Measurements from ENCODE around the gene INKA1. TPM values are rescaled to one million over a fixed set of nuclear protein-coding genes. Genes with fewer than 3 reads are reported as not detected.
"Not testable (repeated sequence)": the region's sequence is repeated elsewhere in the genome, so short reads cannot be mapped to it uniquely, and the experiment has no call there.

Gene INKA1
- total RNA-seq, 1 experiment from 2014 or later: 1.4 TPM

DNA sequence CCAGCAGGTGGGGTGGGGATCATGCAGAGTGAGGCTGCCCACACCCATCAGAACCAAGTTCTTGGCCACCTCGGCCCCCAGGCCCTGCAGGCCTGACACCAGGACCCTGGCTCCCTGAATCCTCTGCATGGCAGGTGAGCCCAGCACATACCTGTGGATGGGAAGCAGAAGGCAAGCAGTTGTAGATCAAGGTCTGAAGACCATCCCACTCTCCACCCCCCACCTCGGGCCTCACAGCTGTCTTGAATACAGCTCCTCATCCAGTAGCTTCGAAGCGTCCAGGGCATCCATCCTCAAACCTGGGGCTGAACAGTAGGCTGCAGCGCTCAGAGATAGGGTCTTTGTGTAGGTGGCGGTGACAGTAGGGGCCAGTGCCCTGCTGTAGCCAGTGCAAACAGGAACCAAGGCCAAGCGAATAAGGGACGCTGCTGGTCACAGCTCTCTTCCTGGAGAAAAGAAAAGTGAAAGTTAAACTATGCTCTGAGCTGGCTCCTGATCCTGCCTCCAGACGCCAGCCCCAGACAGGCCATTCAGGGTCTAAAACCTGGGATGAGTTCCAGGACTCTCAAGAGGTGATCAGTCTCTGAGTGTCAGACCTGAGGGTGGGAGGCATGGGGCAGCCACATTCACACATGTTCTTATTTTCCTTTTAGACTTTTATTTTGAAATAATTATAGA is 10.6 kb downstream of the INKA1 start, which contains the start of gene UBA7:
TSS of gene UBA7 (minus strand) at position 457 of the 678 bp plus-strand sequence. CDS start at position 291, 166 bp downstream.
- Histone ChIP-seq H4K5ac (ENCODE audit: insufficient read length, low read depth, low read length) (no peak within 1 kb of the TSS), H3K9me3 (ENCODE audit: control insufficient read depth, low read depth, low read length) (no peaks in the 10 kb centered on the region), H3K4me1 (ENCODE audit: insufficient read depth, low read length) (no peaks in the 10 kb centered on the region), H4K91ac (ENCODE audit: insufficient read length, low read depth, low read length) (no peak within 1 kb of the TSS), H2BK5ac (ENCODE audit: insufficient read length, low read length) (no peak within 1 kb of the TSS), H3K23ac (ENCODE audit: insufficient read length, low read depth, low read length) (no peak within 1 kb of the TSS), H3T11ph (ENCODE audit: low read length) (no peak within 1 kb of the TSS), H3K56ac (ENCODE audit: insufficient read length, low read depth, low read length) (no peak within 1 kb of the TSS), H3K79me1 (ENCODE audit: insufficient read depth, low read depth, low read length, poor library complexity, severe bottlenecking) (no peaks in the 10 kb centered on the region), H3K79me2 (ENCODE audit: insufficient read depth, low read length) (no peaks in the 10 kb centered on the region), H2BK15ac (ENCODE audit: low read depth, low read length) (no peak within 1 kb of the TSS), H3K14ac (ENCODE audit: insufficient read depth, low read length) (no peak within 1 kb of the TSS), H3K9ac (ENCODE audit: extremely low read depth, insufficient read length, low read length) (no peak within 1 kb of the TSS), H2AFZ (ENCODE audit: low read length) (no peak within 1 kb of the TSS), H3K4ac (ENCODE audit: low read depth, low read length) (no peak within 1 kb of the TSS), H2BK20ac (ENCODE audit: low read depth, low read length, poor library complexity, severe bottlenecking) (no peak within 1 kb of the TSS), H4K8ac (replicated peaks; ENCODE audit: insufficient read length, low read depth, low read length) (no peak within 1 kb of the TSS), H3K27ac (ENCODE audit: insufficient read length, low read depth, low read length) (no peak within 1 kb of the TSS), H2BK12ac (ENCODE audit: insufficient read length, low read depth, low read length) (no peak within 1 kb of the TSS), H3K27me3 (ENCODE audit: insufficient read depth, low read length) (no peaks in the 10 kb centered on the region), H2AK5ac (ENCODE audit: insufficient read length, low read length) (no peak within 1 kb of the TSS), H3K4me2 (ENCODE audit: insufficient read depth, insufficient read length, low read length) (no peak within 1 kb of the TSS), H2BK120ac (ENCODE audit: low read depth, low read length, poor library complexity, severe bottlenecking) (no peak within 1 kb of the TSS), H4K20me1 (ENCODE audit: control insufficient read depth, insufficient read depth, insufficient read length) (no peaks in the 10 kb centered on the region), H3K18ac (ENCODE audit: insufficient read length, low read depth, low read length) (no peak within 1 kb of the TSS), H3K23me2 (ENCODE audit: insufficient read length, low read depth, low read length, poor library complexity, severe bottlenecking) (no peaks in the 10 kb centered on the region)
- no CpG with 5 or more reads among the region's 9 CpGs for WGBS (ENCODE audit: extremely low coverage, insufficient read length, low lambda C conversion rate)
- Mint-ChIP-seq H3K9me3 (no peaks in the 10 kb centered on the region), H3K27ac (no peak within 1 kb of the TSS; a peak in 1 of 7 replicates), H3K4me1 (no peaks in the 10 kb centered on the region), H3K27me3 (ENCODE audit: low read depth) (no peaks in the 10 kb centered on the region), H3K36me3 (ENCODE audit: insufficient read depth in 1 of 3, low read depth in 3 of 3) (no peaks in the 10 kb centered on the region), H3K4me3 (no peak within 1 kb of the TSS)
- no peak for DNase-seq
- TF ChIP-seq, protein P1, sequence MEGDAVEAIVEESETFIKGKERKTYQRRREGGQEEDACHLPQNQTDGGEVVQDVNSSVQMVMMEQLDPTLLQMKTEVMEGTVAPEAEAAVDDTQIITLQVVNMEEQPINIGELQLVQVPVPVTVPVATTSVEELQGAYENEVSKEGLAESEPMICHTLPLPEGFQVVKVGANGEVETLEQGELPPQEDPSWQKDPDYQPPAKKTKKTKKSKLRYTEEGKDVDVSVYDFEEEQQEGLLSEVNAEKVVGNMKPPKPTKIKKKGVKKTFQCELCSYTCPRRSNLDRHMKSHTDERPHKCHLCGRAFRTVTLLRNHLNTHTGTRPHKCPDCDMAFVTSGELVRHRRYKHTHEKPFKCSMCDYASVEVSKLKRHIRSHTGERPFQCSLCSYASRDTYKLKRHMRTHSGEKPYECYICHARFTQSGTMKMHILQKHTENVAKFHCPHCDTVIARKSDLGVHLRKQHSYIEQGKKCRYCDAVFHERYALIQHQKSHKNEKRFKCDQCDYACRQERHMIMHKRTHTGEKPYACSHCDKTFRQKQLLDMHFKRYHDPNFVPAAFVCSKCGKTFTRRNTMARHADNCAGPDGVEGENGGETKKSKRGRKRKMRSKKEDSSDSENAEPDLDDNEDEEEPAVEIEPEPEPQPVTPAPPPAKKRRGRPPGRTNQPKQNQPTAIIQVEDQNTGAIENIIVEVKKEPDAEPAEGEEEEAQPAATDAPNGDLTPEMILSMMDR (conservative IDR thresholded peaks at IDR 0.05): no peak

DNA sequence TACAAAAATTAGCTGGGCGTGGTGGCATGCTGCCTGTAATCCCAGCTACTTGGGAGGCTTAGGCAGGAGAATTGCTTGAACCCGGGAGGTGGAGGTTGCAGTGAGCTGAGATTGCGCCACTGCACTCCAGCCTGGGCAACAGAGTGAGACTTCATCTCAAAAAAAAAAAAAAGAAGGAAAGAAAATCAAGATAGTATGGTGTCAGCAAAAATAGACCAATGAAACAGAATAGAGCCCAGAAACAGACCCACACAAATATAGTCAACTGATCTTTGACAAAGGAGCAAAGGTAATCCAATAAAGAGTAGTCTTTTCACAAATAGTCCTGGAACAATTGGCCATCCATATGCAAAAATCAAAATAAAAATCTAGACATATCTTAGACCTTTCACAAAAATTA is 20.1 kb downstream of the INKA1 start:
- H3K4me2 ChIP-seq (ENCODE audit: insufficient read depth, insufficient read length, low read length); H4K5ac ChIP-seq (ENCODE audit: insufficient read length, low read depth, low read length); H3K23ac ChIP-seq (ENCODE audit: insufficient read length, low read depth, low read length); H3K4ac ChIP-seq (ENCODE audit: low read depth, low read length); H4K91ac ChIP-seq (ENCODE audit: insufficient read length, low read depth, low read length); H3K4me3 Mint-ChIP-seq; H3K27me3 Mint-ChIP-seq (ENCODE audit: low read depth); H2BK120ac ChIP-seq (ENCODE audit: low read depth, low read length, poor library complexity, severe bottlenecking); H3K27me3 ChIP-seq (ENCODE audit: insufficient read depth, low read length); H4K20me1 ChIP-seq (ENCODE audit: control insufficient read depth, insufficient read depth, insufficient read length); H3K9me3 Mint-ChIP-seq; H2BK5ac ChIP-seq (ENCODE audit: insufficient read length, low read length); H3K9ac ChIP-seq (ENCODE audit: extremely low read depth, insufficient read length, low read length); H3K27ac Mint-ChIP-seq; H3K27ac ChIP-seq (ENCODE audit: insufficient read length, low read depth, low read length); H2AK5ac ChIP-seq (ENCODE audit: insufficient read length, low read length); H3K4me1 ChIP-seq (ENCODE audit: insufficient read depth, low read length); H3K36me3 Mint-ChIP-seq (ENCODE audit: insufficient read depth in 1 of 3, low read depth in 3 of 3); H3K56ac ChIP-seq (ENCODE audit: insufficient read length, low read depth, low read length); H3K23me2 ChIP-seq (ENCODE audit: insufficient read length, low read depth, low read length, poor library complexity, severe bottlenecking); H3K4me1 Mint-ChIP-seq; H2AFZ ChIP-seq (ENCODE audit: low read length); H2BK15ac ChIP-seq (ENCODE audit: low read depth, low read length); H4K8ac ChIP-seq (replicated peaks; ENCODE audit: insufficient read length, low read depth, low read length); H3K79me2 ChIP-seq (ENCODE audit: insufficient read depth, low read length); H3K79me1 ChIP-seq (ENCODE audit: insufficient read depth, low read depth, low read length, poor library complexity, severe bottlenecking); H3T11ph ChIP-seq (ENCODE audit: low read length); H3K9me3 ChIP-seq (ENCODE audit: control insufficient read depth, low read depth, low read length); H2BK12ac ChIP-seq (ENCODE audit: insufficient read length, low read depth, low read length); H2BK20ac ChIP-seq (ENCODE audit: low read depth, low read length, poor library complexity, severe bottlenecking); H3K14ac ChIP-seq (ENCODE audit: insufficient read depth, low read length); DNase-seq; H3K18ac ChIP-seq (ENCODE audit: insufficient read length, low read depth, low read length): not testable (repeated sequence)
- no CpG with 5 or more reads among the region's 3 CpGs for WGBS (ENCODE audit: extremely low coverage, insufficient read length, low lambda C conversion rate)
